ENCODE data around the gene CTAGE4. TPM values are rescaled to one million over a fixed set of nuclear protein-coding genes. Genes with fewer than 3 reads are reported as not detected.
"Not testable (repeated sequence)": the region's sequence is repeated elsewhere in the genome, so short reads cannot be mapped to it uniquely, and the experiment has no call there.

CTAGE4 gene, protein sequence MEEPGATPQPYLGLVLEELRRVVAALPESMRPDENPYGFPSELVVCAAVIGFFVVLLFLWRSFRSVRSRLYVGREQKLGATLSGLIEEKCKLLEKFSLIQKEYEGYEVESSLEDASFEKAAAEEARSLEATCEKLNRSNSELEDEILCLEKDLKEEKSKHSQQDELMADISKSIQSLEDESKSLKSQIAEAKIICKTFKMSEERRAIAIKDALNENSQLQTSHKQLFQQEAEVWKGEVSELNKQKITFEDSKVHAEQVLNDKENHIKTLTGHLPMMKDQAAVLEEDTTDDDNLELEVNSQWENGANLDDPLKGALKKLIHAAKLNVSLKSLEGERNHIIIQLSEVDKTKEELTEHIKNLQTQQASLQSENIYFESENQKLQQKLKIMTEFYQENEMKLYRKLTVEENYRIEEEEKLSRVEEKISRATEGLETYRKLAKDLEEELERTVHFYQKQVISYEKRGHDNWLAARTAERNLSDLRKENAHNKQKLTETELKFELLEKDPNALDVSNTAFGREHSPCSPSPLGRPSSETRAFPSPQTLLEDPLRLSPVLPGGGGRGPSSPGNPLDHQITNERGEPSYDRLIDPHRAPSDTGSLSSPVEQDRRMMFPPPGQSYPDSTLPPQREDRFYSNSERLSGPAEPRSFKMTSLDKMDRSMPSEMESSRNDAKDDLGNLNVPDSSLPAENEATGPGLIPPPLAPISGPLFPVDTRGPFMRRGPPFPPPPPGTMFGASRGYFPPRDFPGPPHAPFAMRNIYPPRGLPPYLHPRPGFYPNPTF
- total RNA-seq (2014; rRNA removed; shearing (Covaris generic)) (3.4 and 10.1 TPM in 2 replicates), polyA plus RNA-seq (2016; fragmentation: Nextera tagmentation; extraction: Ambion mirVana) (4.3 and 4.9 TPM in 2 replicates)
- long read RNA-seq: 0 reads

DNA sequence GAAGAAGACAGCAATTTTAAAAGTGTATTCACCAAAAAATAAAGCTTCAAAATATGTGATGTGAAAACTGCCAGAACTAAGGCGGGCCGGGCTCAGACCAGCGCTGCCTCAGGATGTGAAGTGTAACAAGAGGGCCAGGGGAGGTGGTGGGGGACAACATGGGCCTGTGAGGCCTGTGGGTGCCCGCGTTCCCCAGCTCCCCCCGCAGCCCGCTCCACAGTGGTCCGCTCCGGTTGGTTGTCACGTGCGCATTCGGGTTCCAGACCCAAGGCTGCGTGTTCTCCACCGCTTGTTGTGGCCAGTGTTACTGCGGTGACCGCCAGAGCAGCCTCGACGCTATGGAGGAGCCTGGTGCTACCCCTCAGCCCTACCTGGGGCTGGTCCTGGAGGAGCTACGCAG, at the start of gene CTAGE4:
TSS of gene CTAGE4 (plus strand) at position 301 of the 400 bp plus-strand sequence. CDS start at position 339, 38 bp downstream.
- not testable (repeated sequence) for H4K20me1 ChIP-seq (replicated peaks; ENCODE audit: insufficient read depth); H3K9me3 Mint-ChIP-seq; H3K36me3 Mint-ChIP-seq (ENCODE audit: low read depth); H3K9me2 ChIP-seq (ENCODE audit: insufficient read depth); H3K4me3 Mint-ChIP-seq; H3K27me3 Mint-ChIP-seq (ENCODE audit: insufficient read depth, low read depth, poor library complexity); DNase-seq (ENCODE audit: low spot score); H3F3A ChIP-seq (replicated peaks; ENCODE audit: low read depth); ATAC-seq; H3K79me2 ChIP-seq (replicated peaks; ENCODE audit: insufficient read depth); H3K27ac Mint-ChIP-seq; H3K4me2 ChIP-seq; H3K27ac ChIP-seq (ENCODE audit: low read depth); H3K36me3 ChIP-seq (ENCODE audit: insufficient read depth); H3K27me3 ChIP-seq (ENCODE audit: insufficient read depth); H2AFZ ChIP-seq; H3K4me3 ChIP-seq; H3K4me1 Mint-ChIP-seq; H3K4me1 ChIP-seq (ENCODE audit: insufficient read depth)

DNA sequence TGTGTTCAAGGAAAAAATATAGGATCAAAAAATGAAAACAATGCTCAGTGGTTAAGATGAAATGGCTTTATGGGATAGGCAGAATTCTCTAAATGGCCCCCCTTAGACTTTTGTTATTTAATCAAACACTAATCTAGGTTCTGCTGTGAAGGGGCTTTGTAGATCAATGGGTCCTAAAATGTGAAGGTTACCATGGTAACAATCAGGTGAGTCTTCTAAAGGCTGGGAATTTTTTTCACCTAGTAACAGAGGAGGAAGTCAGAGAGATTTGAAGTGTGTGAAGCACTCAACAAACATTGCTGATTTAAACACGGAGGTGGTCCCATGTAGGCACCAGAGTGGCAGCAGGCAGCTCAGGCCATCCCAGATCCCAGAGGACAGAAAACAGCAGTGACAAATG, 49.1 kb upstream of the CTAGE4 start:
- no peaks in the 10 kb centered on the region for H3K36me3 ChIP-seq (ENCODE audit: insufficient read depth)
- no peaks in the 10 kb centered on the region for H3K79me2 ChIP-seq (replicated peaks; ENCODE audit: insufficient read depth)
- DNase-seq (ENCODE audit: low spot score) (peak; percentile 51), ATAC-seq (no peak)
- no peaks in the 10 kb centered on the region for H3K4me1 Mint-ChIP-seq
- peaks cover 3% of the 10 kb centered on the region for H3K27me3 Mint-ChIP-seq (ENCODE audit: insufficient read depth, low read depth, poor library complexity)
- TF ChIP-seq ZNF114 (CRISPR knock-in tag; IDR thresholded peaks at IDR 0.05): no peak
- H3K9me2 ChIP-seq (ENCODE audit: insufficient read depth): no peaks in the 10 kb centered on the region
- no peak overlapping the region for H3K4me3 Mint-ChIP-seq
- no peaks in the 10 kb centered on the region for H3F3A ChIP-seq (replicated peaks; ENCODE audit: low read depth)
- no peaks in the 10 kb centered on the region for H3K4me1 ChIP-seq (ENCODE audit: insufficient read depth)
- no peak overlapping the region for H2AFZ ChIP-seq
- H3K27ac ChIP-seq (ENCODE audit: low read depth): no peak overlapping the region
- no peak overlapping the region for H3K4me3 ChIP-seq
- no peak overlapping the region for H3K4me2 ChIP-seq
- H3K27ac Mint-ChIP-seq: no peak overlapping the region
- H3K36me3 Mint-ChIP-seq (ENCODE audit: low read depth): no peaks in the 10 kb centered on the region
- no peaks in the 10 kb centered on the region; the same call in 2 of the 3 replicates for H3K9me3 Mint-ChIP-seq
- H3K27me3 ChIP-seq (ENCODE audit: insufficient read depth): no peaks in the 10 kb centered on the region
- H4K20me1 ChIP-seq (replicated peaks; ENCODE audit: insufficient read depth): no peaks in the 10 kb centered on the region

DNA sequence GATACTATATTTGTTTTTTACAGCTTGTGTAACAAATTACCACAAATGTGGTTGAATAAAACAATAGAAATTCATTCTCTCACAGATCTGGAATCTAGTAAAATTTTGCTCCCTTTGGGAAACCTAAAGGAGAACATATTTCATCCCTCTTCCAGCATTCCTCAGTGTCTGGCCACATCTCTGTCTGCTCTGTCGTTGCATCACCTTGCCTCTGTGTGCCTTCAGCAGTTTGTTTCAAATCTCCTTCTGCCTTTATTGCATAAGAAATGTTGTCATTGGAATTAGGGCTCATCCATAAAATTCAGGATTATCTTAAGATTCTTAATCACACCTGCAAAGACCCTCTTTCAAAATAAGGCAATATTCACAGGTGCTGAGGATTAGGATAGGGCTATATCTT, 45.8 kb upstream of the CTAGE4 start:
- Mint-ChIP-seq H3K4me3 (no peak overlapping the region), H3K27ac (no peak overlapping the region), H3K9me3 (peaks cover 3% of the 10 kb centered on the region; the same call in 2 of the 3 replicates), H3K4me1 (no peaks in the 10 kb centered on the region), H3K27me3 (ENCODE audit: insufficient read depth, low read depth, poor library complexity) (peaks cover 2% of the 10 kb centered on the region), H3K36me3 (ENCODE audit: low read depth) (no peaks in the 10 kb centered on the region)
- Histone ChIP-seq H3K79me2 (replicated peaks; ENCODE audit: insufficient read depth) (no peaks in the 10 kb centered on the region), H2AFZ (no peak overlapping the region), H3K9me2 (ENCODE audit: insufficient read depth) (no peaks in the 10 kb centered on the region; the same call in 1 of the 2 replicates), H3K36me3 (ENCODE audit: insufficient read depth) (no peaks in the 10 kb centered on the region), H3K27ac (ENCODE audit: low read depth) (no peak overlapping the region), H3K27me3 (ENCODE audit: insufficient read depth) (no peaks in the 10 kb centered on the region), H3K4me1 (ENCODE audit: insufficient read depth) (no peaks in the 10 kb centered on the region), H3F3A (replicated peaks; ENCODE audit: low read depth) (no peaks in the 10 kb centered on the region), H3K4me3 (no peak overlapping the region), H4K20me1 (replicated peaks; ENCODE audit: insufficient read depth) (no peaks in the 10 kb centered on the region), H3K4me2 (no peak overlapping the region)
- ATAC-seq (no peak), DNase-seq (ENCODE audit: low spot score) (no peak)
- no peak for TF ChIP-seq NANOG (IDR thresholded peaks at IDR 0.05; ENCODE audit: borderline replicate concordance)
- TF ChIP-seq, protein P1, sequence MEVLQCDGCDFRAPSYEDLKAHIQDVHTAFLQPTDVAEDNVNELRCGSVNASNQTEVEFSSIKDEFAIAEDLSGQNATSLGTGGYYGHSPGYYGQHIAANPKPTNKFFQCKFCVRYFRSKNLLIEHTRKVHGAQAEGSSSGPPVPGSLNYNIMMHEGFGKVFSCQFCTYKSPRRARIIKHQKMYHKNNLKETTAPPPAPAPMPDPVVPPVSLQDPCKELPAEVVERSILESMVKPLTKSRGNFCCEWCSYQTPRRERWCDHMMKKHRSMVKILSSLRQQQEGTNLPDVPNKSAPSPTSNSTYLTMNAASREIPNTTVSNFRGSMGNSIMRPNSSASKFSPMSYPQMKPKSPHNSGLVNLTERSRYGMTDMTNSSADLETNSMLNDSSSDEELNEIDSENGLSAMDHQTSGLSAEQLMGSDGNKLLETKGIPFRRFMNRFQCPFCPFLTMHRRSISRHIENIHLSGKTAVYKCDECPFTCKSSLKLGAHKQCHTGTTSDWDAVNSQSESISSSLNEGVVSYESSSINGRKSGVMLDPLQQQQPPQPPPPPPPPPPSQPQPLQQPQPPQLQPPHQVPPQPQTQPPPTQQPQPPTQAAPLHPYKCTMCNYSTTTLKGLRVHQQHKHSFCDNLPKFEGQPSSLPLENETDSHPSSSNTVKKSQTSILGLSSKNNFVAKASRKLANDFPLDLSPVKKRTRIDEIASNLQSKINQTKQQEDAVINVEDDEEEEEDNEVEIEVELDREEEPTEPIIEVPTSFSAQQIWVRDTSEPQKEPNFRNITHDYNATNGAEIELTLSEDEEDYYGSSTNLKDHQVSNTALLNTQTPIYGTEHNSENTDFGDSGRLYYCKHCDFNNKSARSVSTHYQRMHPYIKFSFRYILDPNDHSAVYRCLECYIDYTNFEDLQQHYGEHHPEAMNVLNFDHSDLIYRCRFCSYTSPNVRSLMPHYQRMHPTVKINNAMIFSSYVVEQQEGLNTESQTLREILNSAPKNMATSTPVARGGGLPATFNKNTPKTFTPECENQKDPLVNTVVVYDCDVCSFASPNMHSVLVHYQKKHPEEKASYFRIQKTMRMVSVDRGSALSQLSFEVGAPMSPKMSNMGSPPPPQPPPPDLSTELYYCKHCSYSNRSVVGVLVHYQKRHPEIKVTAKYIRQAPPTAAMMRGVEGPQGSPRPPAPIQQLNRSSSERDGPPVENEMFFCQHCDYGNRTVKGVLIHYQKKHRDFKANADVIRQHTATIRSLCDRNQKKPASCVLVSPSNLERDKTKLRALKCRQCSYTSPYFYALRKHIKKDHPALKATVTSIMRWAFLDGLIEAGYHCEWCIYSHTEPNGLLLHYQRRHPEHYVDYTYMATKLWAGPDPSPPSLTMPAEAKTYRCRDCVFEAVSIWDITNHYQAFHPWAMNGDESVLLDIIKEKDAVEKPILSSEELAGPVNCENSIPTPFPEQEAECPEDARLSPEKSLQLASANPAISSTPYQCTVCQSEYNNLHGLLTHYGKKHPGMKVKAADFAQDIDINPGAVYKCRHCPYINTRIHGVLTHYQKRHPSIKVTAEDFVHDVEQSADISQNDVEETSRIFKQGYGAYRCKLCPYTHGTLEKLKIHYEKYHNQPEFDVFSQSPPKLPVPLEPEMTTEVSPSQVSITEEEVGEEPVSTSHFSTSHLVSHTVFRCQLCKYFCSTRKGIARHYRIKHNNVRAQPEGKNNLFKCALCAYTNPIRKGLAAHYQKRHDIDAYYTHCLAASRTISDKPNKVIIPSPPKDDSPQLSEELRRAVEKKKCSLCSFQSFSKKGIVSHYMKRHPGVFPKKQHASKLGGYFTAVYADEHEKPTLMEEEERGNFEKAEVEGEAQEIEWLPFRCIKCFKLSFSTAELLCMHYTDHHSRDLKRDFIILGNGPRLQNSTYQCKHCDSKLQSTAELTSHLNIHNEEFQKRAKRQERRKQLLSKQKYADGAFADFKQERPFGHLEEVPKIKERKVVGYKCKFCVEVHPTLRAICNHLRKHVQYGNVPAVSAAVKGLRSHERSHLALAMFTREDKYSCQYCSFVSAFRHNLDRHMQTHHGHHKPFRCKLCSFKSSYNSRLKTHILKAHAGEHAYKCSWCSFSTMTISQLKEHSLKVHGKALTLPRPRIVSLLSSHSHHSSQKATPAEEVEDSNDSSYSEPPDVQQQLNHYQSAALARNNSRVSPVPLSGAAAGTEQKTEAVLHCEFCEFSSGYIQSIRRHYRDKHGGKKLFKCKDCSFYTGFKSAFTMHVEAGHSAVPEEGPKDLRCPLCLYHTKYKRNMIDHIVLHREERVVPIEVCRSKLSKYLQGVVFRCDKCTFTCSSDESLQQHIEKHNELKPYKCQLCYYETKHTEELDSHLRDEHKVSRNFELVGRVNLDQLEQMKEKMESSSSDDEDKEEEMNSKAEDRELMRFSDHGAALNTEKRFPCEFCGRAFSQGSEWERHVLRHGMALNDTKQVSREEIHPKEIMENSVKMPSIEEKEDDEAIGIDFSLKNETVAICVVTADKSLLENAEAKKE (CRISPR knock-in tag; IDR thresholded peaks at IDR 0.05): no peak
- TF ChIP-seq, protein P2, sequence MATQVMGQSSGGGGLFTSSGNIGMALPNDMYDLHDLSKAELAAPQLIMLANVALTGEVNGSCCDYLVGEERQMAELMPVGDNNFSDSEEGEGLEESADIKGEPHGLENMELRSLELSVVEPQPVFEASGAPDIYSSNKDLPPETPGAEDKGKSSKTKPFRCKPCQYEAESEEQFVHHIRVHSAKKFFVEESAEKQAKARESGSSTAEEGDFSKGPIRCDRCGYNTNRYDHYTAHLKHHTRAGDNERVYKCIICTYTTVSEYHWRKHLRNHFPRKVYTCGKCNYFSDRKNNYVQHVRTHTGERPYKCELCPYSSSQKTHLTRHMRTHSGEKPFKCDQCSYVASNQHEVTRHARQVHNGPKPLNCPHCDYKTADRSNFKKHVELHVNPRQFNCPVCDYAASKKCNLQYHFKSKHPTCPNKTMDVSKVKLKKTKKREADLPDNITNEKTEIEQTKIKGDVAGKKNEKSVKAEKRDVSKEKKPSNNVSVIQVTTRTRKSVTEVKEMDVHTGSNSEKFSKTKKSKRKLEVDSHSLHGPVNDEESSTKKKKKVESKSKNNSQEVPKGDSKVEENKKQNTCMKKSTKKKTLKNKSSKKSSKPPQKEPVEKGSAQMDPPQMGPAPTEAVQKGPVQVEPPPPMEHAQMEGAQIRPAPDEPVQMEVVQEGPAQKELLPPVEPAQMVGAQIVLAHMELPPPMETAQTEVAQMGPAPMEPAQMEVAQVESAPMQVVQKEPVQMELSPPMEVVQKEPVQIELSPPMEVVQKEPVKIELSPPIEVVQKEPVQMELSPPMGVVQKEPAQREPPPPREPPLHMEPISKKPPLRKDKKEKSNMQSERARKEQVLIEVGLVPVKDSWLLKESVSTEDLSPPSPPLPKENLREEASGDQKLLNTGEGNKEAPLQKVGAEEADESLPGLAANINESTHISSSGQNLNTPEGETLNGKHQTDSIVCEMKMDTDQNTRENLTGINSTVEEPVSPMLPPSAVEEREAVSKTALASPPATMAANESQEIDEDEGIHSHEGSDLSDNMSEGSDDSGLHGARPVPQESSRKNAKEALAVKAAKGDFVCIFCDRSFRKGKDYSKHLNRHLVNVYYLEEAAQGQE (IDR thresholded peaks at IDR 0.05; ENCODE audit: unreplicated experiment): no peak
